ENCODE measurements around the gene ANO7. TPM values are rescaled to one million over a fixed set of nuclear protein-coding genes. Genes with fewer than 3 reads are reported as not detected.

ANO7 gene
- total RNA-seq, 1 donor from 2014 or later, result 0.79 TPM

- DNase-seq, result no peak
Observed at GRCh38 chr2:241254904-241255351, 66.5 kb downstream of the ANO7 start.

GRCh38 chr2:241255542-241256167 is 67.2 kb downstream of the ANO7 start:
- no peak for DNase-seq

- no peak for DNase-seq
Observed at GRCh38 chr2:241256168-241256545, 67.7 kb downstream of the ANO7 start.

- no peak for DNase-seq
Observed at GRCh38 chr2:241257419-241258032, 69.0 kb downstream of the ANO7 start.

- DNase-seq, result no peak
Observed at GRCh38 chr2:241258505-241259280, 70.2 kb downstream of the ANO7 start.

GRCh38 chr2:241260911-241261310 is 72.4 kb downstream of the ANO7 start:
- DNase-seq, result no peak

- no peak for DNase-seq
Observed at GRCh38 chr2:241261628-241262027, 73.2 kb downstream of the ANO7 start.

GRCh38 chr2:241263061-241263460 is 74.6 kb downstream of the ANO7 start:
- DNase-seq, result no peak

- DNase-seq, result no peak
Observed at GRCh38 chr2:241265506-241265905, 77.0 kb downstream of the ANO7 start.

GRCh38 chr2:241267249-241268067 is 79.0 kb downstream of the ANO7 start:
- no peak for DNase-seq

- no peak for DNase-seq
Observed at GRCh38 chr2:241268306-241268705, 79.8 kb downstream of the ANO7 start.

- DNase-seq, result no peak
Observed at GRCh38 chr2:241268716-241269445, 80.4 kb downstream of the ANO7 start.

- DNase-seq, result no peak
Observed at GRCh38 chr2:241269707-241270520, 81.4 kb downstream of the ANO7 start.

GRCh38 chr2:241270531-241270930 is 82.1 kb downstream of the ANO7 start:
- DNase-seq, result no peak

GRCh38 chr2:241271706-241272302 is 83.3 kb downstream of the ANO7 start:
- DNase-seq, result peak; percentile 80

- DNase-seq, result peak; percentile 62
Observed at GRCh38 chr2:241272303-241273209, 84.1 kb downstream of the ANO7 start.

- no peak for DNase-seq
Observed at GRCh38 chr2:241273210-241274020, 84.9 kb downstream of the ANO7 start.

GRCh38 chr2:241274127-241274526 is 85.7 kb downstream of the ANO7 start:
- DNase-seq, result no peak
